Fibroblast of skin of scalp (primary cell): ENCODE data around the gene ADAMTS2.

Experiments used
- DNase-seq: peaks from one replicate; pipeline ENCODE4 v3.0.0-alpha.2; 2013

Gene ADAMTS2

GRCh38 chr5:179193746-179194145, 151.5 kb downstream of the ADAMTS2 start:
- no peak for DNase-seq

- DNase-seq = no peak
Observed at GRCh38 chr5:179192891-179193470, 152.3 kb downstream of the ADAMTS2 start.

- DNase-seq = no peak
Observed at GRCh38 chr5:179192185-179192890, 152.9 kb downstream of the ADAMTS2 start.

GRCh38 chr5:179191506-179192184, 153.6 kb downstream of the ADAMTS2 start:
- DNase-seq = no peak

GRCh38 chr5:179190851-179191505, 154.3 kb downstream of the ADAMTS2 start:
- DNase-seq = no peak

- no peak for DNase-seq
Observed at GRCh38 chr5:179188636-179189035, 156.6 kb downstream of the ADAMTS2 start.

GRCh38 chr5:179187681-179188575, 157.3 kb downstream of the ADAMTS2 start:
- DNase-seq = no peak

- no peak for DNase-seq
Observed at GRCh38 chr5:179187229-179187678, 158.0 kb downstream of the ADAMTS2 start.

GRCh38 chr5:179186801-179187200, 158.5 kb downstream of the ADAMTS2 start:
- DNase-seq = no peak

GRCh38 chr5:179185941-179186411, 159.3 kb downstream of the ADAMTS2 start:
- no peak for DNase-seq

GRCh38 chr5:179185256-179185940, 159.9 kb downstream of the ADAMTS2 start:
- no peak for DNase-seq

GRCh38 chr5:179184521-179185050, 160.7 kb downstream of the ADAMTS2 start:
- DNase-seq = no peak

- DNase-seq = no peak
Observed at GRCh38 chr5:179183481-179183880, 161.8 kb downstream of the ADAMTS2 start.

- DNase-seq = no peak
Observed at GRCh38 chr5:179182601-179183000, 162.7 kb downstream of the ADAMTS2 start.

GRCh38 chr5:179181988-179182387, 163.3 kb downstream of the ADAMTS2 start:
- DNase-seq = no peak

GRCh38 chr5:179180921-179181645, 164.2 kb downstream of the ADAMTS2 start:
- DNase-seq = no peak

- no peak for DNase-seq
Observed at GRCh38 chr5:179180061-179180610, 165.1 kb downstream of the ADAMTS2 start.

GRCh38 chr5:179177711-179178575, 167.3 kb downstream of the ADAMTS2 start:
- no peak for DNase-seq
